Lower lobe of right lung (tissue), 2 donors: ENCODE results near the gene PITX1. TPM values are rescaled to one million over a fixed set of nuclear protein-coding genes. Genes with fewer than 3 reads are reported as not detected.

ENCODE experiments used
- ATAC-seq, 2 donors: fragments of 200-7000 bp; cut with Tn5 transposase; one replicate each; pipeline ENCODE4 v1.9.1; 2020 to 2022; ENCODE audit warnings: mild to moderate bottlenecking in 2 of 2, moderate library complexity in 2 of 2
- DNase-seq: peaks from one replicate; pipeline ENCODE4 v3.0.0-alpha.2; 2020
- H3K27ac ChIP-seq: fragments of 200-600 bp; one replicate; pipeline ENCODE4 v1.8.0; 2022
- H3K27me3 ChIP-seq: fragments of 200-600 bp; one replicate; pipeline ENCODE4 v1.8.0; 2022; ENCODE audit warnings: low read depth
- H3K36me3 ChIP-seq: fragments of 200-600 bp; one replicate; pipeline ENCODE4 v1.8.0; 2022; ENCODE audit warnings: mild to moderate bottlenecking
- H3K4me1 ChIP-seq: fragments of 200-600 bp; one replicate; pipeline ENCODE4 v1.8.0; 2022
- H3K4me3 ChIP-seq: fragments of 200-600 bp; one replicate; pipeline ENCODE4 v1.8.0; 2022; ENCODE audit warnings: mild to moderate bottlenecking
- H3K9me3 ChIP-seq: fragments of 200-600 bp; one replicate; pipeline ENCODE4 v1.8.0; 2022
- CTCF ChIP-seq: fragments of 200-600 bp; IDR thresholded peaks from one replicate; pipeline ENCODE4 v1.8.0; 2022; ENCODE audit warnings: antibody characterized with exemption, mild to moderate bottlenecking
- intact Hi-C: fragments of 100-400 bp; cut with DNase I; formaldehyde crosslinking; loops from one replicate; pipeline ENCODE4 v1.11.0; 2022
- total RNA-seq: library from RNA; stranded (reverse); fragmentation: NEBNext Ultra II Directional; extraction: Animal tissue kit (Norgen Biotek cat#: 25700); gene quantifications from one replicate; pipeline ENCODE4 v1.2.1, GENCODE V29; 2021
- donor health status: DM: no; HTN: yes; CAD: no; lungs with severe emphysema.

PITX1 gene
- total RNA-seq, 1 donor from 2014 or later, result 0.47 TPM

- no peak for ATAC-seq
- Histone ChIP-seq H3K9me3 (no peaks in the 10 kb centered on the region), H3K4me3 (no peak overlapping the region), H3K4me1 (no peaks in the 10 kb centered on the region), H3K36me3 (no peaks in the 10 kb centered on the region), H3K27me3 (peaks cover 95% of the 10 kb centered on the region), H3K27ac (no peak overlapping the region)
- intact Hi-C loops, result no loop called here
- DNase-seq, result peak; percentile 9
- TF ChIP-seq CTCF, result no peak
Observed at GRCh38 chr5:135046661-135047346, 12.8 kb upstream of the PITX1 start.

GRCh38 chr5:135045488-135045887 lies 11.5 kb upstream of the PITX1 start:
- H3K27ac ChIP-seq, result no peak overlapping the region
- intact Hi-C loops, result no loop called here
- no peaks in the 10 kb centered on the region for H3K9me3 ChIP-seq
- ATAC-seq (no peak), DNase-seq (peak; percentile 22)
- no peak for TF ChIP-seq CTCF
- peaks cover 96% of the 10 kb centered on the region for H3K27me3 ChIP-seq
- H3K4me1 ChIP-seq, result peaks cover under 1% of the 10 kb centered on the region
- H3K4me3 ChIP-seq, result no peak overlapping the region
- no peaks in the 10 kb centered on the region for H3K36me3 ChIP-seq

DNA sequence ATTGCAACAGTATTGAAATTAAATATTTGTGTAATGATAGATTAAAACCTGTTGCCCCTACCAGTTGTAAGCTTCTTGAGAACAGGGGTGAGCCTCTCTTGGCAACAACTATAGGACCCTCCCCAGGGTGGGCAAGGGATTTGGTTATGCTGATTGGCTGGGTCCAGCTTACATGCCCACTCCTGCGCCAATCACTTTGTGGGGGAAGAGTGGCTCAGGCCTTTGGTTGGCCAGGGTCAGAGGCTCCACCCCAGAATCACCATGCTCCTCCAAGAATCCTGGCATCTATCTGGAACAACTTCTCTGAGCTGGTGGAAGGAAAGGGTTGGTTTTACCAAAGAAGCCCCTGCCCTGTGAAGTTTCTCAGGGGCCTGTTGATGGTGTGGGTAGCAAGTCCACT lies 8.6 kb upstream of the PITX1 start:
- intact Hi-C loops, result no loop called here
- no peak overlapping the region for H3K4me3 ChIP-seq
- peaks cover 98% of the 10 kb centered on the region for H3K27me3 ChIP-seq
- H3K9me3 ChIP-seq, result no peaks in the 10 kb centered on the region
- peaks cover 16% of the 10 kb centered on the region for H3K4me1 ChIP-seq
- H3K36me3 ChIP-seq, result no peaks in the 10 kb centered on the region
- no peak for ATAC-seq
- no peak overlapping the region for H3K27ac ChIP-seq
- TF ChIP-seq CTCF, result no peak
- peak; percentile 4 for DNase-seq

DNA sequence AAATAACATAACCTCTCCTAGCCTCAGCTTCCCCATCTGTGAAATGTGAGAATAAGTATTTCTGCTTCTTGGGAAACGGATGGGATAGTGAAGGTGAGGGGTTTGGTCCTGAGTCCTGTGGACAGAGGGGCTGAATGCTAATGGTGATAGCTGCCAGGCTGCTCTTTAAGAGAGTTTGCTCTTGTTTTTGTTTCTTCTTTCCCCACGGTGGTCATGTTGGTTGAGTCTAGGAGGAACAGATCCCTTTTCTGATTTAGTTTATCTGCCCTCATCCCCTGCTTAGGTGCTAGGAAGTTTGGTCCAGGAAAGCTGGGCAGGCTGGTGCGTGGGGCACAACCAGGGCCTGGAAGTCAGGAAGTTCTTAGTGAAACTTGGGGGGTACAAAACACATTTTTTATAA lies 7.7 kb upstream of the PITX1 start:
- H3K4me1 ChIP-seq, result peaks cover 16% of the 10 kb centered on the region
- H3K36me3 ChIP-seq, result no peaks in the 10 kb centered on the region
- H3K4me3 ChIP-seq, result no peak overlapping the region
- intact Hi-C loops, result no loop called here
- peaks cover 98% of the 10 kb centered on the region for H3K27me3 ChIP-seq
- H3K27ac ChIP-seq, result no peak overlapping the region
- TF ChIP-seq CTCF, result no peak
- no peaks in the 10 kb centered on the region for H3K9me3 ChIP-seq
- ATAC-seq (no peak), DNase-seq (peak; percentile 4)

- intact Hi-C loops, result no loop called here
- H3K36me3 ChIP-seq, result no peaks in the 10 kb centered on the region
- H3K27ac ChIP-seq, result no peak overlapping the region
- H3K27me3 ChIP-seq, result peaks cover 98% of the 10 kb centered on the region
- TF ChIP-seq CTCF, result no peak
- ATAC-seq, result no peak
- no peak overlapping the region for H3K4me3 ChIP-seq
- H3K4me1 ChIP-seq, result peaks cover 16% of the 10 kb centered on the region
- H3K9me3 ChIP-seq, result no peaks in the 10 kb centered on the region
- DNase-seq, result no peak
Observed at GRCh38 chr5:135041145-135041587, 7.1 kb upstream of the PITX1 start.
